Trophoblast cell (in vitro differentiated cells and primary cell): Measurements from ENCODE around the gene SYTL1.

Experiments
- DNase-seq, 2 donors: peaks; one replicate each; pipeline ENCODE4 v3.0.0-alpha.2; 2016
- H2AFZ ChIP-seq: 2 replicates; pipeline ENCODE4 v1.6.1; 2013; ENCODE audit warnings: low read length, moderate library complexity, mild to moderate bottlenecking; ENCODE audit not compliant: insufficient read depth, poor library complexity
- H2AK5ac ChIP-seq: 2 replicates; pipeline ENCODE4 v1.6.1; 2013; ENCODE audit warnings: mild to moderate bottlenecking, low read length
- H2BK120ac ChIP-seq: 2 replicates; pipeline ENCODE4 v1.6.1; 2013; ENCODE audit warnings: low read length, mild to moderate bottlenecking, moderate library complexity; ENCODE audit not compliant: insufficient read depth, poor library complexity
- H2BK12ac ChIP-seq: 2 replicates; pipeline ENCODE4 v1.6.1; 2013; ENCODE audit warnings: mild to moderate bottlenecking, low read length, moderate library complexity
- H2BK5ac ChIP-seq: 2 replicates; pipeline ENCODE4 v1.6.1; 2013; ENCODE audit warnings: low read length, low read depth, moderate library complexity, mild to moderate bottlenecking; ENCODE audit not compliant: poor library complexity
- H3K14ac ChIP-seq: 2 replicates; pipeline ENCODE4 v1.6.1; 2013; ENCODE audit warnings: mild to moderate bottlenecking, low read length
- H3K18ac ChIP-seq: 2 replicates; pipeline ENCODE4 v1.6.1; 2013; ENCODE audit warnings: mild to moderate bottlenecking, low read length
- H3K23ac ChIP-seq: 2 replicates; pipeline ENCODE4 v1.6.1; 2013; ENCODE audit warnings: low read length
- H3K27ac ChIP-seq: 2 replicates; pipeline ENCODE4 v1.5.1; 2013; ENCODE audit warnings: low read depth, mild to moderate bottlenecking, inconsistent platforms, low read length, moderate library complexity
- H3K27me3 ChIP-seq: 2 replicates; pipeline ENCODE4 v1.6.1; 2013; ENCODE audit warnings: inconsistent platforms, mild to moderate bottlenecking, low read length, moderate library complexity; ENCODE audit not compliant: insufficient read depth
- H3K36me3 ChIP-seq, 2 experiments: 1 replicate in 1 of 2; 2 replicates in 1 of 2; pipeline ENCODE4 v1.6.1; 2013; ENCODE audit warnings: low read length in 2 of 2, mild to moderate bottlenecking in 2 of 2, moderate library complexity in 1 of 2; ENCODE audit not compliant: insufficient read depth in 2 of 2, control insufficient read depth in 1 of 2
- H3K4ac ChIP-seq: 2 replicates; pipeline ENCODE4 v1.6.1; 2013; ENCODE audit warnings: low read depth, mild to moderate bottlenecking, low read length, moderate library complexity
- H3K4me1 ChIP-seq, 2 experiments: 1 replicate in 1 of 2; 2 replicates in 1 of 2; pipeline ENCODE4 v1.6.1; 2013; ENCODE audit warnings: low read length in 2 of 2, mild to moderate bottlenecking in 2 of 2, moderate library complexity in 1 of 2; ENCODE audit not compliant: insufficient read depth in 2 of 2, control insufficient read depth in 1 of 2
- H3K4me2 ChIP-seq: 2 replicates; pipeline ENCODE4 v1.6.1; 2013; ENCODE audit warnings: inconsistent platforms, mild to moderate bottlenecking, low read length, moderate library complexity
- H3K4me3 ChIP-seq: 2 replicates; pipeline ENCODE4 v1.5.1; 2013; ENCODE audit warnings: mild to moderate bottlenecking, low read depth, low read length, inconsistent platforms
- H3K79me1 ChIP-seq: one replicate; pipeline ENCODE4 v1.6.1; 2013; ENCODE audit warnings: low read length
- H3K79me2 ChIP-seq: 2 replicates; pipeline ENCODE4 v1.6.1; 2013; ENCODE audit warnings: low read length, mild to moderate bottlenecking; ENCODE audit not compliant: control insufficient read depth, insufficient read depth, poor library complexity
- H3K9ac ChIP-seq: 2 replicates; pipeline ENCODE4 v1.6.1; 2013; ENCODE audit warnings: mild to moderate bottlenecking, low read length
- H3K9me3 ChIP-seq: 2 replicates; pipeline ENCODE4 v1.6.1; 2013; ENCODE audit warnings: low read depth, mild to moderate bottlenecking, control low read depth, inconsistent platforms, low read length; ENCODE audit not compliant: insufficient read depth
- H4K12ac ChIP-seq: 2 replicates; pipeline ENCODE4 v1.6.1; 2013; ENCODE audit warnings: low read depth, mild to moderate bottlenecking, low read length, moderate library complexity
- H4K8ac ChIP-seq: 2 replicates; pipeline ENCODE4 v1.6.1; 2013; ENCODE audit warnings: low read depth, mild to moderate bottlenecking, low read length, moderate library complexity
- H4K91ac ChIP-seq: one replicate; pipeline ENCODE4 v1.6.1; 2013; ENCODE audit warnings: low read depth, mild to moderate bottlenecking, low read length, moderate library complexity
- WGBS: extraction: QIAGEN DNeasy Blood & Tissue Kit; methylation state at CpG from one replicate; pipeline ENCODE4 v1.1.7; 2013; ENCODE audit warnings: missing lambda C conversion rate; ENCODE audit not compliant: insufficient read length, insufficient coverage; ENCODE audit errors: extremely low coverage; 5-methylcytosine and 5-hydroxymethylcytosine counted together

The SYTL1 gene

DNA sequence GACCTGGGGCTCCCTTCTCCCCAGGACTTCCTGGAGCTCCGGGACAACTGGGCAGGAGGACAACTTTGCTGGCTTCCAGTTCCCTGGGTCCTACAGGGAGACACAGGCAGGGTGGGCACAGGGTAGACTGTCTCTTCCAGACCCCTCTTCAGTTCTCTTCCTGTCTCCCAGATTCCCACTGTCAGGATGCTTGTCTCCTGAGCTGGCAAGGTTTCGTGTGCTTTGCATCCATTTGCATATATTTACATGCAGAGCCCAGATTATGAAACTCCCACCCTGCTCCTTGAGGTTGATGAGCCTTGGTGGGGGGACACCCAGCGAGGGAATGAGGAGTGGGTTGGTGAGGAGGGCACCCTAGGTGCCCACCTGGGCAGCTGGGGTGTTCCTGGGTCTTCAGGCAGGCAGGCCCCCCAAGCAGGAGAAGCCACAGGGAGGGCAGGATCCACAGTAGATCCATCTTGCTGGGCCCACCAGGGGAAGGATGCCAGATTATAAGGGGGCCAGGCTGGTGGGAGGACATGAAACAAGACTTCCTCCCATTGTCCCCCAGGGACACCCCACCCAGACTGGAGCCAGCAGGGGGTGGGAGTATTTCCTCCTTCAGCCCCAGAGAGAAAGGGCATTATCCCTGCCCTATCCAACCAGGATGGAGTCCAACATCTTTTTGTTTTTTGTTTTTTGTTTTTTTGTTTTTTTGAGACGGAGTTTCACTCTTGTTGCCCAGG lies 32.7 kb downstream of the SYTL1 start, which contains the start of gene FCN3:
FCN3 (minus strand) TSS at position 463 of the 725 bp plus-strand sequence; CDS start at position 457, 6 bp downstream.
- no peaks in the 10 kb centered on the region for H3K36me3 ChIP-seq
- no peaks in the 10 kb centered on the region for H3K9me3 ChIP-seq
- no peak within 1 kb of the TSS for H4K8ac ChIP-seq
- H3K9ac ChIP-seq = no peak within 1 kb of the TSS
- H3K23ac ChIP-seq = no peak within 1 kb of the TSS
- H2BK120ac ChIP-seq = no peak within 1 kb of the TSS
- H3K27ac ChIP-seq = no peak within 1 kb of the TSS
- no peak for DNase-seq
- H2AK5ac ChIP-seq = no peak within 1 kb of the TSS
- no peak within 1 kb of the TSS for H4K12ac ChIP-seq
- H3K27me3 ChIP-seq = no peaks in the 10 kb centered on the region
- no peak within 1 kb of the TSS for H3K4me3 ChIP-seq
- no peak within 1 kb of the TSS for H3K4ac ChIP-seq
- no peak within 1 kb of the TSS for H3K4me2 ChIP-seq
- no CpG with 5 or more reads among the region's 4 CpGs for WGBS
- no peak within 1 kb of the TSS for H2BK5ac ChIP-seq
- H3K14ac ChIP-seq = no peak within 1 kb of the TSS
- no peak within 1 kb of the TSS for H2AFZ ChIP-seq
- H3K4me1 ChIP-seq = no peaks in the 10 kb centered on the region
- H3K18ac ChIP-seq = no peak within 1 kb of the TSS
- no peaks in the 10 kb centered on the region for H3K79me1 ChIP-seq
- H2BK12ac ChIP-seq = no peak within 1 kb of the TSS
- H4K91ac ChIP-seq = no peak within 1 kb of the TSS
- no peaks in the 10 kb centered on the region for H3K79me2 ChIP-seq

DNA sequence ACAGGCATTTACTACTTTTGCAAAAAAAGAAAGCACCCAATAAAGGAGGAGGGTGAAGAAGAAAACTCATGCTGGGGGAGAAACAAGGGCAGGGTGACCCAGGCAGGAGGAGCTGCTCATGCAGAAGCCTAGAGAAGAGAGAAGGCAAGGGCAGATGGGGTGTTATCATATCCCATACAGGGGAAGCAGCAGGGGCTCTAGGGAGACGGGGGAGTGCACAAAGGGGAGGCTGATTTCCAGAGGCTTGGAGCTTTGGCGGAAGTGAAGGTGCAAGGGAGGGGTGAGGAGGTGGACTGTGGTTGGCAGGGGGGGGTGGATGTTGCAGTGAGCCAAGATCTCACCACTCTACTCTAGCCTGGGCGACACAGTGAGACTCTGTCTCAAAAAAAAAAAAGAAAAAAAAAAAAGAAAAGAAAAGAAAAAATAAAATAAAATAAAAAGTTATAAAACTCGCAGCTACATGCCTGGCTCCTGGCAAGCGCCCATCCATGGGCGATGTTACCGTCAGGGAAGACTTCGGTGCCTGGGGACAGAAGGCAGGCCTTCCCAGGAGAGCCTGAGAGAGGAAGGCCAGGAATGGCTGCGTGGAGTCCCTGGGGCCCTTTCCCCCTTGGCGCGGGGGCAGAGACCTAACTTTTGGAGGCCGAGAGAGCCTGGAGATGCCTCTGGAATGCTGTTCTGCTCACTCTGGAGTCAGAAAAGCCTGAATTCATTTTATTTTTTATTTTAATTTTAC lies 36.1 kb downstream of the SYTL1 start:
- H3K9ac ChIP-seq = no peak overlapping the region
- H3K4me1 ChIP-seq = no peaks in the 10 kb centered on the region
- no peak overlapping the region for H2BK5ac ChIP-seq
- H2AK5ac ChIP-seq = no peak overlapping the region
- no peak overlapping the region for H3K4me3 ChIP-seq
- H3K14ac ChIP-seq = no peak overlapping the region
- H2BK12ac ChIP-seq = no peak overlapping the region
- H3K23ac ChIP-seq = no peak overlapping the region
- H4K91ac ChIP-seq = no peak overlapping the region
- no peak overlapping the region for H4K8ac ChIP-seq
- H2AFZ ChIP-seq = no peak overlapping the region
- H3K79me2 ChIP-seq = no peaks in the 10 kb centered on the region
- H3K27ac ChIP-seq = no peak overlapping the region
- no peak overlapping the region for H3K4ac ChIP-seq
- H3K36me3 ChIP-seq = no peaks in the 10 kb centered on the region
- H3K18ac ChIP-seq = no peak overlapping the region
- H3K27me3 ChIP-seq = peaks cover 2% of the 10 kb centered on the region
- no peak overlapping the region for H3K4me2 ChIP-seq
- DNase-seq = no peak
- H3K9me3 ChIP-seq = no peaks in the 10 kb centered on the region
- H2BK120ac ChIP-seq = no peak overlapping the region
- no peaks in the 10 kb centered on the region for H3K79me1 ChIP-seq
- H4K12ac ChIP-seq = no peak overlapping the region
- WGBS = no CpG with 5 or more reads among the region's 12 CpGs

DNA sequence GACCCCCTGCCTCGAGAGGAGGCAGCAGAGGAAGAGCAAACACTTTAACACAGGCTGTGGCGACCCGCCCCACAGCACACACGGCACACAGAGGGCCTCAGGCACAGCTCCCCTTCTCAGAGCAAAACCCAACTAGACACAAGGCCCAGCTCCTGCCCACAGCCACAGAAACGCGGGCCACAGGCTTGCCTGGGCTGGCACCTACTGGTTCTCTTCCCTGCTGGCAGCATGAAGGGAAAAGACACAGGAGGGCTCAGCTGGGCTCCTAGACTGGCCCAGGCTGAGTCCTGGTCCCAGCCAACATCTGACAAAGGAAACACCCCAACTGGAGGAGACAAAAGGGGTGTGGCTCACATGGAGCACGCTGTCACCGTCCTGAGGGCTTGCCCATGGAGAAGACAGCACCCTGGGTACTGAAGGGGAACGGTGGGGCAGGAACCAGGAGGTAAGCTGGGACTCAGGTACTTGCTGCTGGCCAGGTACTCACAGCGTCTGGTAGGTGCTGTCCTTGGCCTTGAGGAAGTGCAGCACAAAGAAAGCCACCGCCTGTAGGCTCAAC lies 37.8 kb downstream of the SYTL1 start:
- no CpG with 5 or more reads among the region's 11 CpGs for WGBS
- Histone ChIP-seq H4K12ac (no peak overlapping the region), H3K36me3 (no peaks in the 10 kb centered on the region), H3K4me2 (no peak overlapping the region), H2AK5ac (no peak overlapping the region), H3K27me3 (peaks cover 2% of the 10 kb centered on the region), H3K9me3 (no peaks in the 10 kb centered on the region), H3K14ac (no peak overlapping the region), H3K18ac (no peak overlapping the region), H3K4ac (no peak overlapping the region), H3K4me3 (no peak overlapping the region), H3K79me2 (no peaks in the 10 kb centered on the region), H2BK5ac (no peak overlapping the region), H4K91ac (no peak overlapping the region), H3K4me1 (peaks cover 0 to 3% of the 10 kb centered on the region in 2 experiments), H3K23ac (no peak overlapping the region), H4K8ac (no peak overlapping the region), H2BK120ac (no peak overlapping the region), H3K79me1 (no peaks in the 10 kb centered on the region), H2BK12ac (no peak overlapping the region), H3K27ac (no peak overlapping the region), H2AFZ (no peak overlapping the region), H3K9ac (no peak overlapping the region)
- no peak for DNase-seq

DNA sequence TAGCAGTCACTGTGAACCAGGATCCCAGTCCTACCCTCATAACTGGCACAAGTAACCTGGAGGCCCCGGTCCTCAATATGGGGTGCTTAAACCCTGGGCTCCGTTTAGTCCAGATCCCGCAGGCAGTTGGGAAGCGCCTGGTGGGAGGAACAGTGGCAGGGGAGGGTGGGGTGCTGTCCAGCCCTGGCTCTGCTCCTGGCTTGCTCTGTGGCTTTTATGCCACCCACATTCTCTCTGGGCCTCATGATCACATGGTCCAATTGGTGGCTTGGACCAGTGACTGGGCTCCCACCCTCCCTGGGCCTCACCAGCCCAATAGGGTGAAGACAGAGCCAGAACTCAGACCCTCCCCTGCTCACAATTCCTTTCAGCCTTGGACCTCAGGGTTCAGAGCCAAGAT lies 38.4 kb downstream of the SYTL1 start:
- no peak overlapping the region for H3K4me2 ChIP-seq
- no peak overlapping the region for H4K91ac ChIP-seq
- no peak overlapping the region for H2BK5ac ChIP-seq
- H4K8ac ChIP-seq = no peak overlapping the region
- peaks cover 0 to 3% of the 10 kb centered on the region in 2 experiments for H3K4me1 ChIP-seq
- H4K12ac ChIP-seq = no peak overlapping the region
- no peaks in the 10 kb centered on the region for H3K36me3 ChIP-seq
- no peak overlapping the region for H2BK120ac ChIP-seq
- no peak overlapping the region for H3K9ac ChIP-seq
- H3K4me3 ChIP-seq = no peak overlapping the region
- H3K79me1 ChIP-seq = no peaks in the 10 kb centered on the region
- no peaks in the 10 kb centered on the region for H3K9me3 ChIP-seq
- no peak overlapping the region for H3K27ac ChIP-seq
- no peak overlapping the region for H3K18ac ChIP-seq
- H3K23ac ChIP-seq = no peak overlapping the region
- H2BK12ac ChIP-seq = no peak overlapping the region
- H3K79me2 ChIP-seq = no peaks in the 10 kb centered on the region
- no peak overlapping the region for H3K14ac ChIP-seq
- peaks cover 2% of the 10 kb centered on the region for H3K27me3 ChIP-seq
- H2AFZ ChIP-seq = no peak overlapping the region
- no peak overlapping the region for H3K4ac ChIP-seq
- H2AK5ac ChIP-seq = no peak overlapping the region
- DNase-seq = no peak
- WGBS = no CpG with 5 or more reads among the region's 4 CpGs
